HG03460 (cell line): ENCODE measurements around the gene ZFP36L1.
"Not testable (repeated sequence)": the region's sequence is repeated elsewhere in the genome, so short reads cannot be mapped to it uniquely, and the experiment has no call there.

Experiments used
- ATAC-seq: cut with Tn5 transposase; IDR thresholded peaks from one replicate; pipeline ENCODE4 v1.9.1; 2021; ENCODE audit not compliant: unreplicated experiment

Gene ZFP36L1

GRCh38 chr14:68766299-68767247, 26.3 kb downstream of the ZFP36L1 start:
- no peak for ATAC-seq

DNA sequence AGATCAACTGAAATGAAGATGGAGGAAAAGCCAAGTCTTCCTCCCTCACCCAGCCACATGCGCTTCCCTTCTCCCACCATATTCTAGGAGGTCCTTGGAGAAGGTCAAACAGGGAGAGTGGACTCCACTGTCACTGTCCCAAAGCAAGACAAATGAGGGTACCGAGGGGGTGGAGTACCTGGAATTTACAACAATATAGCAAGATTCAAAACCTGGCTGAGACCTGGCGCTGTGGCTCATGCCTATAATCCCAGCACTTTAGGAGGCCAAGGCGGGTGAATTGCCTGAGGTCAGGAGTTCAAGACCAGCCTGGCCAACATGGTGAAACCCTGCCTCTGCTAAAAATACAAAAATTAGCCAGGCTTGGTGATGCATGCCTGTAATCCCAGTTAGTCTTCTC, 29.0 kb downstream of the ZFP36L1 start:
- ATAC-seq: not testable (repeated sequence)

DNA sequence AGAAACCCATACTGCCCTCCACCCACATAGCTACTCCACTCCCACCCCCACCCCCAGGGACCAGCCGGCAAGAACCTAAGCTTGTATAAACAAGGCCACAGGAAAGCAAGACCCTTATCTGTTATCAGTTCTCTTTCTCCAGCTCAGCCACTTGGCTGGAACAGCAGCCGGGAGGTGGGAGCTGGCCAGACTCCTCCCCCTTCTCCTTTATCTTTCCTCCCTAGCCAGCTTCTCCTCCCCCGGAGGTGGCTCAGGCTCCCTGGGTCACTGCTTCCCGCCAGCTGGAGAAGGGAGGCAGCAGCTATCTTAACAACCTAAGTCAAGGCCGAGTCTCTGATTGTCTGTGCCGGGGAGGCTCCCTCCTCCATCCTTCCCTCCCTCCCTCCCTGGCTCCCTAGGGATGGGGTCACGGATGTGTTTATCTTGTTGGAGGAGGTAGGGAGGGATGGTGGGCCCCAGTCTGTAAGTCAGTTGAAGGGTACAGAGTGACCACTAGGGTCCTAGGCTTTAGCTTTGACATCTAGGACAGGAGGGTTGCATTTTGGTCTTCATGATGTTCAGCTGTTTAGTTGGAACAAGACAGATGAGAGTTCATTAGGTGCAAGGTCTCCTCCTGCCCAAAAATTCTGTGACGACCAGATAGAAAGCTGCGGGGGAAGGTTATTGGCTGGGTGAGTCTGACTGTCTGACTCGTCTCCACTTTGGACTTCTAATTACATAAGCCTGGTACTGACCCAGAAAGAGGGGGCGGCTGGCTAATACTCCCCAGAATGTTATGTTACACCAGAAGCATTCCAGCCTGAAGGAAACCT, 29.7 kb downstream of the ZFP36L1 start:
- no peak for ATAC-seq

GRCh38 chr14:68761391-68761790, 31.5 kb downstream of the ZFP36L1 start:
- ATAC-seq: no peak

DNA sequence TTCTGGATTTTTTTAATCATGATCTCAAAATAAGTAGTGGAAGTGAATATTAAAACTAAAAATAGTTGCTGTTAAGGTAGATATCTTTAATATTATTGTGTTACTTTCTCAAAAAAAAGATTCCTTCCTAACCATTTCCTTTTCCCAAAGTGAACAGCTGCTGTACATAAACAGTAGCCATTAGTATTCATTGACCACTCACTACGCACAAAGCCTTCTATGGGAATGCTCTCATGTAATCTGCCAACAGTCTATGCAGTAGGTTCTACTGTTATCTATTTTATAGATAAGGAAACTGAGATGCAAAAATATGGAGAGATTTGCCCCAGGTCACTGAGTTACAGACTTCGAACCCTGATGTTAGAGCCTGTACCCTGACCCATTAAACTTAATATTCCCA, 32.1 kb downstream of the ZFP36L1 start:
- no peak for ATAC-seq

DNA sequence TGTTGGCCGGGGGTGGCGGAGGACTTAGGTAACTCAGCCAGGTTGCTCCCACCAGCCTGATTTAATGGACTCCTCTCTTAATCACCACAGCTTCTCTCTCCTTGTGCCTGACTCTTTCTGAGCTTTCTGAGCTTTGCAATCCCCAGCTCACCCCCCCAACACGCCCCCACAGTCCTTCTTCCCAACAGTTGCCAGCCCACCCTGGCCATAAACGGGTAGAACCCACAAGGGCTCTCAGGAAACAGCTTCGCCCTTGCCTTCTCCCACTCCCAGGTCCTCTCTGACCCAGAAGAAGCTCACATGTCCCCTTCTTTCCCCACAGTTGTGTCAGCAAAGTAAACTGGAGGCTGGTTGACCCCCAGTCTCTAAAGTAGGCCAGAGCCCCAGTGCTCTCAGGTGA, 32.9 kb downstream of the ZFP36L1 start:
- ATAC-seq: no peak

GRCh38 chr14:68759017-68759560, 33.8 kb downstream of the ZFP36L1 start:
- ATAC-seq: no peak

GRCh38 chr14:68758301-68758700, 34.6 kb downstream of the ZFP36L1 start:
- no peak for ATAC-seq

DNA sequence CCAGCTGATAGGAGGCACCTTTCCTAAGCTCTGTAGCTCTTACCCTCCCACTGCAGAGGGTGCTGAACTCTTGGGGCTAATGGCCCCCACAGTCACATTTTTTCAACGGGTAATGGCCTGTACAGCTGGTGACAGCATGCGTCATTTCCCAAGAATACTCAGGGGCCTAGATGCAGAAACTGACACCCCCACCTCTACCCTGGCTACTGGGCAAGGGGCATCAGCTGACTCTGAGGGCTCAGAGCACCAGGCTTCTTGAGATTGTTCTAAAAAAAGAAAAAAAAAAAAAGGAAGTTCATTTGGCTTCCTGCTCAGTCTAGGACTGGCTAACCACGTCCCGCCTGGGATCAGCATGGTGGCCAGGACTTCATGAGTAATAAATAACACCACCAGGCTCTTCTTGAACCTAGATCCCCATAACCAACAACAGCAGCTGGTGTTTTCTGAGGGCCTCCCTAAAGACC, 35.2 kb downstream of the ZFP36L1 start:
- ATAC-seq: no peak

GRCh38 chr14:68756734-68757133, 36.1 kb downstream of the ZFP36L1 start:
- ATAC-seq: no peak

DNA sequence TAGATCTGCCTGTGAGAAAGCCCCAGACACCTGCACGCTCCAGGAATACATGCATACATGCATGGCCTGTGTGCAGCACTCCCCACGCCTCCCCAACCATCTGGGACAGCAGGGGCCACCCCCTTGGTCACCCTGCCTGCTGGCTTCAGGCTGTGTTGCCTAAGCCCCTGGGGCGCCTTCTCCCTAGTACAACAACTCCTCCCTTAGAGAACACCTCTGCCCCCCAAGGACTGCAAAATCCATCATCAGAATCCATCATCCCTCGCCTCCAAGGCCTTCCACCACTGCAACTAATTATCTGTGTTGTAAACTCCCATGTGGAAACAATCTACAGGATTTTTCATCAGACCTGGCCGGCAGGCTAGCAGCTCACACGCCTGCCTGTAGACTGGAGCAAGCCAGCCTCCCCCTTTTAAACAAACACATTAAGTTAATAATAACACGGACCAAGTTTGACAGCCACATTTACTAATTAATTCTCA, 36.8 kb downstream of the ZFP36L1 start:
- ATAC-seq: no peak

DNA sequence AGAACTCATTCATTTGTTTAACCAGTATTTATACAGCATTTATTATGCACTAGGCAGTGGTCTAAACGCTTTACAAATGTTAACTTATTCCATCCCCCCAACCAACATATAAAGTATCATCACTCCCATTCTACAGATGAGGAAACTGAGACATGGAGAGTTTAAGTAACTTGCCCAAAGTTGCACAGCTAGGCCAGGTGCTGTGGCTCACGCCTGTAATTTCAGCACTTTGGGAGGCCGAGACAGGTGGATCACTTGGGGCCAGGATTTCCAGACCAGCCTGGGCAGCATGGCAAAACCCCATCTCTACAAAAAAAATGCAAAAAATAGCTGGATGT, 37.9 kb downstream of the ZFP36L1 start:
- ATAC-seq: no peak

DNA sequence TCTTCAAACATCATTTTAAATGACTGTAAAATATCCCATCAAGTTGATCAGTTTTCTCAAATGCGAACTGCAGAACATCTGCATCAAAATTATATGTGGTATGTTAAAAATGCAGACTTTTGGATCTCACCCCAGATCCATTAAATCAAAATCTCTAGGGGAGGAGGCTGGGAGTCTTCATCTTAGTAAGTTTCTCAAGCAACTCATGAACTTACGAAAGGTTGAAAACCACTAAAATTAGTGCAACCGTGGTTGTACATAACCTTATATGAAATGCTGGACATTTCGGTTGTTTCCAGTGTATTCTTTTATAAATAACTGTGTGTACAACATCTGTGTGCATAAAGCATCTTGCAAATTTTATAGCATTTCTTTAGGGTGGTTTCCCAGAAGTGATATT, 39.2 kb downstream of the ZFP36L1 start:
- ATAC-seq: no peak

DNA sequence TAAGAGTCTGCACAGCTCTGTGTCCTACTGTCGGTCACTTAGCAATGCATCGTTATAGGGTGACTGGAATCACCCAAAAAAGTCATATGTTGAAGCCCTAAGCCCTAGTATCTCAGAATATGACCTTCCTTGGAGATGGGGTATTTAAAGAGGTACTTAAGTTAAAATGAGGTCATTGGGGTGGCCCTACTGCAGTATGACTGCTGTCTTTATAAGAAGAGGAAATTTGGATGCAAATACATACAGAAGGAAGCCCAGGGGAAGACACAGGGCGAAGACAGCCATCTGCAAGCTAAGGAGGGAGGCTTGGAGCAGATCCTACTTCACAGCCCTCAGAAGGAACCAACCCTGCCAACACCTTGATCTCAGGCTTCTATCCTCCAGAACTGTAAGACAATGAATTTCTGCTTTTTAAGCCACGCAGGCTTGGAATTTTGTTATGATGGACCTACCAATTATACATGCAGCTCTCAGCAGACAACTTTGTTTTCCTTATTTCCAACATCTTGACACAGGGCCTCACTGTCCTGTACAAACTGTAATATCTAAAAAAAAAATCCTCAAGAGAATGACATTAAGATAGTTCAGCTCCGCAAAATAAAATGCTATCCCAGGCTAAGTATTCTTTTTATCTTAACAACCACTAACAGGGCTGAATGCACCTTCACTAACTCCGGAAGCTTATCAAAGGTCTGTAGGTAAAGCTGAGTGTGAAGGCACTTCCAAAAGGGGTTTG, 40.4 kb downstream of the ZFP36L1 start:
- ATAC-seq: no peak

GRCh38 chr14:68749487-68750475, 43.1 kb downstream of the ZFP36L1 start:
- ATAC-seq: no peak

DNA sequence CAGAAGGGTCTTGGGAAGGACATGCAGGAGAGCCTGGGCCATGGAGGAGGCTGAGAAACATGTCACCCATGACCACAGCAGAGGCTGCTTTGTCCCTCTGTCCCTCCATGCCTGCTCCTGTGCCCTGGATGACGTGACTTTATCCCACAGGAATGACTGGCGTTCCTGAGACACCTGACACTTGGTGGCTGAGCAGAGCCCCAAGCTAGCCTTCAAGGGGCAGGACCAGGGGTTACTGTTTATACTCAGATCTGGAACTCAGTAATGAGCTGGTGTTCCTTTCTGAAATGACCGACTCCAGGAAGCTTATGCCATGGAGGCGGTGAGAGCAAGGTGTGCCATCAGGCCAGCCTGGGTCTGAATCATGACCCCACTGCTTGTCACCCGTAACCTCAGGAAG, 44.2 kb downstream of the ZFP36L1 start:
- ATAC-seq: no peak

GRCh38 chr14:68748260-68748659, 44.6 kb downstream of the ZFP36L1 start:
- ATAC-seq: no peak

DNA sequence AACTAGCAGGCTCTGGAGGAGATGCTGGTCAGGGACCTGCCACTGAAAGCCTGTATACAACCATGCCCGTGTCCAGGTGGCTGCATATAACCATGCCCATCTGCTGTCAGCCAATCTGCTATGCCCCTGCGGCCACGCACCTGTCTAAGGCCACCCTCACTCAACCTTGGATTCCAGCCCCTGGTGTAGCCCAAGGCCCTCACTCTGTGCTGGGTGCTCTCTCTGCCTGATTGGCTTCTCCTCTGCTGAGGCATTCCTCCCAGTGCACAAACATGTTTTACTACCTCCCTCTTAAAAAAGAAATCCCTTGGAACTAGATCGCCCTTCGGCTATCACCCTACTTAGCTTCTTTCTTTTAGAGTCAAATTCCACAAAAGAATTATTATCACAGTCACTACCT, 45.5 kb downstream of the ZFP36L1 start:
- no peak for ATAC-seq

DNA sequence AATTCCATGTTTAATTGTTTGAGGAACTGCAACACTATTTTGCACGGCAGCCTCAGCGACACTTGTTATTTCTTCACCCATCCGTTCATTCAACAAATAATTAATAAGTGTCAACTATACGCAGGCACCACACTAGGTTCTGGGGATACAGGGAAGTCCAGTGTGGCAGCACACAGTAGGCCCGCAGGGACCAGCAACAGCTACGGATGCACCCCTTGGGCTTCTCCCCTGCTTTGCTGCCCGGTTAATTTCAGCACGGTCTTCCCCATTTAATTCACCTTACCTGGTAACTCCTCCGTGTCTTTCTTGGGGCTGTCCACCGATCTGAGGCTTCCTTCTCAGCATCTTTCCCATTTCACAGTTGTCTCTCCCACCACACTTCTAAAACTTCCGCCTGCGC, 48.3 kb downstream of the ZFP36L1 start:
- no peak for ATAC-seq
